A549 (cell line): ENCODE measurements around the gene KCNE5. TPM values are rescaled to one million over a fixed set of nuclear protein-coding genes. Genes with fewer than 3 reads are reported as not detected.

Experiments used
- ATAC-seq, 2 experiments: fragments of 200-7000 bp in 1 of 2; fragments of >200 bp in 1 of 2; cut with Nextera tagmentation in 1 of 2; cut with Tn5 transposase in 1 of 2; 3 replicates each; pipeline versions ENCODE4 v1.8.0 to v1.9.1; 2018 to 2020; ENCODE audit warnings: mild to moderate bottlenecking in 1 of 2, moderate library complexity in 1 of 2
- CTCF ChIA-PET: fragments of 300-600 bp; sonication (Branson Sonifier 250); formaldehyde crosslinking; extraction: SDS; loops from one replicate; lab custom pipeline; 2021; ENCODE audit warnings: antibody characterized with exemption, inconsistent platforms; lab: Yijun Ruan, JAX
- POLR2A ChIA-PET: fragments of 350-600 bp; formaldehyde crosslinking; extraction: SDS; loops from one replicate; lab custom pipeline; 2021; ENCODE audit warnings: antibody characterized with exemption, inconsistent platforms; lab: Yijun Ruan, JAX
- DNase-seq, 2 experiments: peaks; one replicate each; pipeline versions ENCODE4 v3.0.0 to v3.0.0-alpha.2; 2011 to 2016; ENCODE audit warnings: low read depth in 1 of 2, low spot score in 1 of 2
- FAIRE-seq: peaks from 2 replicates; lab custom pipeline; 2011; peaks lifted over from hg19 to GRCh38; lab: Jason Lieb, UNC
- H3K27ac ChIP-seq, 2 experiments: fragments of >200 bp; sonication (Bioruptor Twin); formaldehyde crosslinking; 3 replicates each; pipeline ENCODE4 v1.5.1; 2016 to 2017
- H3K4me1 ChIP-seq: fragments of >200 bp; sonication (Bioruptor Twin); formaldehyde crosslinking; 3 replicates; pipeline ENCODE4 v1.6.1; 2016
- H3K4me2 ChIP-seq: fragments of >200 bp; sonication (Bioruptor Twin); formaldehyde crosslinking; 3 replicates; pipeline ENCODE4 v1.6.1; 2016
- H3K4me3 ChIP-seq: fragments of >200 bp; sonication (Bioruptor Twin); formaldehyde crosslinking; 3 replicates; pipeline ENCODE4 v1.5.1; 2016
- H3K9me3 ChIP-seq: fragments of >200 bp; sonication (Bioruptor Twin); formaldehyde crosslinking; 3 replicates; pipeline ENCODE4 v1.6.1; 2016
- CBX2 ChIP-seq: fragments of 200-600 bp; sonication (generic); IDR thresholded peaks from 2 replicates; pipeline ENCODE4 v1.6.1; 2016; ENCODE audit warnings: low read depth, mild to moderate bottlenecking, borderline replicate concordance
- CHD4 ChIP-seq: fragments of 200-600 bp; sonication (generic); IDR thresholded peaks from 2 replicates; pipeline ENCODE4 v1.6.1; 2016; ENCODE audit warnings: antibody characterized with exemption, mild to moderate bottlenecking, borderline replicate concordance
- EHF ChIP-seq: fragments of 250-450 bp; sonication (Bioruptor Pico); IDR thresholded peaks from 2 replicates; pipeline ENCODE4 v1.5.0; 2020; ENCODE audit warnings: mild to moderate bottlenecking
- ESRRA ChIP-seq: fragments of 150-350 bp; IDR thresholded peaks from 2 replicates; pipeline ENCODE4 v1.6.1; 2014; ENCODE audit warnings: mild to moderate bottlenecking, low read length, borderline replicate concordance
- FOXS1 ChIP-seq: fragments of 250-450 bp; sonication (Bioruptor Pico); IDR thresholded peaks from 2 replicates; pipeline ENCODE4 v1.5.0; 2020; ENCODE audit warnings: mild to moderate bottlenecking, moderate library complexity
- HDAC2 ChIP-seq: fragments of 200-600 bp; sonication (generic); IDR thresholded peaks from 2 replicates; pipeline ENCODE4 v1.6.1; 2016
- HOXB13 ChIP-seq: fragments of 250-450 bp; sonication (Bioruptor Pico); IDR thresholded peaks from 2 replicates; pipeline ENCODE4 v1.5.0; 2020; ENCODE audit warnings: low read depth, mild to moderate bottlenecking, moderate library complexity
- HOXB5 ChIP-seq: fragments of 250-450 bp; sonication (Bioruptor Pico); IDR thresholded peaks from 2 replicates; pipeline ENCODE4 v1.5.0; 2020; ENCODE audit warnings: mild to moderate bottlenecking, moderate library complexity
- JUN ChIP-seq, 2 experiments: fragments of >200 bp; sonication (Bioruptor Twin); formaldehyde crosslinking; IDR thresholded peaks; 2 replicates in 1 of 2; 3 replicates in 1 of 2; pipeline ENCODE4 v1.6.1; 2016 to 2017
- KDM1A ChIP-seq: fragments of 200-600 bp; sonication (generic); IDR thresholded peaks from 2 replicates; pipeline ENCODE4 v1.6.1; 2016; ENCODE audit warnings: low read depth, mild to moderate bottlenecking
- MAZ ChIP-seq: fragments of 150-350 bp; IDR thresholded peaks from 2 replicates; pipeline ENCODE4 v1.6.1; 2014; ENCODE audit warnings: antibody characterized with exemption, low read depth, low read length, borderline replicate concordance
- PHF8 ChIP-seq: fragments of 200-600 bp; sonication (generic); IDR thresholded peaks from 2 replicates; pipeline ENCODE4 v1.6.1; 2016; ENCODE audit warnings: low read depth, mild to moderate bottlenecking, antibody characterized with exemption, moderate library complexity, borderline replicate concordance
- POLR2AphosphoS2 ChIP-seq: conservative IDR thresholded peaks from 2 replicates; pipeline ENCODE4 v1.6.1; 2012; ENCODE audit warnings: low read length, improper control_type of control experiment, inconsistent platforms
- RAD21 ChIP-seq, 2 experiments: fragments of >200 bp in 1 of 2; sonication (Bioruptor Twin) in 1 of 2; formaldehyde crosslinking in 1 of 2; IDR thresholded peaks in 1 of 2; conservative IDR thresholded peaks in 1 of 2; 2 replicates in 1 of 2; 3 replicates in 1 of 2; pipeline ENCODE4 v1.6.1; 2012 to 2018; ENCODE audit warnings: inconsistent platforms in 1 of 2
- RNF2 ChIP-seq: fragments of 200-600 bp; sonication (generic); IDR thresholded peaks from 2 replicates; pipeline ENCODE4 v1.6.1; 2016; ENCODE audit warnings: low read depth, mild to moderate bottlenecking, antibody characterized with exemption, moderate library complexity, borderline replicate concordance
- TFCP2L1 ChIP-seq: fragments of 250-450 bp; sonication (Bioruptor Pico); IDR thresholded peaks from 2 replicates; pipeline ENCODE4 v1.5.0; 2021; ENCODE audit warnings: mild to moderate bottlenecking
- ZFP36 ChIP-seq: fragments of 450-650 bp; IDR thresholded peaks from 2 replicates; pipeline ENCODE4 v1.6.1; 2014; ENCODE audit warnings: borderline replicate concordance; ENCODE audit not compliant: partially characterized antibody
- ZNF302 ChIP-seq: fragments of 250-450 bp; sonication (Bioruptor Pico); IDR thresholded peaks from 2 replicates; pipeline ENCODE4 v1.9.0; 2021; ENCODE audit warnings: inconsistent platforms, mild to moderate bottlenecking, moderate library complexity
- WGBS: methylation state at CpG from one replicate; pipeline ENCODE4 v1.1.6; 2017; ENCODE audit errors: missing lambda C conversion rate; 5-methylcytosine and 5-hydroxymethylcytosine counted together
- polyA plus RNA-seq, 4 experiments: library from polyadenylated mRNA; depleted of rRNA in 3 of 4; stranded (reverse); fragments of >200 nt; fragmentation: RNase III in 1 of 4; extraction: RNeasy Plus Mini Kit Qiagen cat#74134 plus additional on column Dnase treatment in 1 of 4; gene quantifications; 2 replicates in 3 of 4; 3 replicates in 1 of 4; pipeline ENCODE4 v1.2.3, GENCODE V29; 2011 to 2017
- TF ChIP-seq, protein P1 (sequence below): fragments of 250-450 bp; sonication (Bioruptor Pico); IDR thresholded peaks from 2 replicates; pipeline ENCODE4 v1.5.0; 2020; ENCODE audit warnings: low read depth, mild to moderate bottlenecking, moderate library complexity
- TF ChIP-seq, protein P2 (sequence below): fragments of 200-600 bp; sonication (generic); IDR thresholded peaks from 2 replicates; pipeline ENCODE4 v1.6.1; 2016; ENCODE audit warnings: antibody characterized with exemption, mild to moderate bottlenecking, moderate library complexity
- TF ChIP-seq, protein P3 (sequence below): fragments of >200 bp; sonication (Bioruptor Twin); formaldehyde crosslinking; IDR thresholded peaks from 2 replicates; pipeline ENCODE4 v1.6.1; 2016
- TF ChIP-seq, protein P4 (sequence below): IDR thresholded peaks from 2 replicates; pipeline ENCODE4 v1.6.1; 2012
- TF ChIP-seq, protein P5 (sequence below): fragments of 250-450 bp; sonication (Bioruptor Pico); IDR thresholded peaks from 2 replicates; pipeline ENCODE4 v1.5.0; 2021; ENCODE audit warnings: mild to moderate bottlenecking, moderate library complexity, borderline replicate concordance

KCNE5 gene
- polyA plus RNA-seq, 2 of the 4 experiments (the other 2 are of a cell fraction): 0.17 to 0.23 TPM

DNA sequence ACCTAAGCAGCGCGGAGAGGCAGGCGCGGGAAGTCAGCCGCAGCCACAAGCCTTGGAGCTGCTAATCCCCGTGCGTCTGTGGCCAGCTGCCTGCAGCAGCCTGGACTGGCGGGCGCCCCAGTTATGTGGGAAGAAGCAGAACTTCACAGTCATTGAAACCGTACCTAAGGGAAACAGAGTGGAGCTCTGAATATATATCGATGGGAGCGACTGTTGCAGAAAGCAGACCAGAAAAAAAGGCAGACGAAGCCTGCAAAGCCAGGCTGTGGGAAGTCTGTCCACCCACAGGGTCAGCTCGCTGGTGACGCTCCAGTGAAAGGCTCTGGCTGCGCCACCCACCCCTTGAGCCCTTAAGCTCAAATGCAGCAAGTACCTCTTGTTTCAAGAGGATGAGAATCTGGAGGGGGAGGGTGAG is 24.7 kb downstream of the KCNE5 start:
- POLR2A ChIA-PET: no interaction called here
- no peak for FAIRE-seq

DNA sequence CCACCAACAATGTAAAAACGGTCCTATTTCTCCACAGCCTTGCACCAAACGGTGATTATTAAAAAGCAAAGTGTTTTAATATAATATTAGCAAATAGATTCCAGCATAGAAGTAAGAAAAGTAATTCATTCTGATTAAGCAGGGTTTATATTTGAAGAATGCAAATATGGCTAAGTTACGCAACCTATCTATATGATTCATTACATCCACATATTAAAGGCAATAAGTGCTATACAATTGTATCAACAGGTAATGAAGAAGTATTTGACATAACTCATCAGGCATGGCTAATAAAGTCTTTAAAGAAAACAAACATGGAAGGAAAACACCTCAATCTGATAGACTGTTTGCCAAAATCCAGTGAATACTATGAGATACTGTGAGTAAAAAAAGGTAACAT is 29.0 kb downstream of the KCNE5 start:
- ChIA-PET POLR2A (no interaction called here), CTCF (interaction anchor here (1.0 kb wide), 1 partner anchor 40 kb away, joined by 3 read pairs; no protein-coding TSS in a partner anchor)
- no peaks in the 10 kb centered on the region for H3K9me3 ChIP-seq
- no peak for TF ChIP-seq KDM1A
- no peak for TF ChIP-seq HOXB5
- no peak for TF ChIP-seq RAD21 (conservative IDR thresholded peaks at IDR 0.05 in 1 of 2, IDR thresholded peaks at IDR 0.05 in 1 of 2)
- no peak for TF ChIP-seq RNF2
- TF ChIP-seq POLR2AphosphoS2: no peak
- no peak for TF ChIP-seq JUN (IDR thresholded peaks at IDR 0.05)
- TF ChIP-seq TFCP2L1 (CRISPR knock-in tag): no peak
- TF ChIP-seq HOXB13: no peak
- no peak for TF ChIP-seq CBX2
- no peak for TF ChIP-seq MAZ
- TF ChIP-seq, protein P1, sequence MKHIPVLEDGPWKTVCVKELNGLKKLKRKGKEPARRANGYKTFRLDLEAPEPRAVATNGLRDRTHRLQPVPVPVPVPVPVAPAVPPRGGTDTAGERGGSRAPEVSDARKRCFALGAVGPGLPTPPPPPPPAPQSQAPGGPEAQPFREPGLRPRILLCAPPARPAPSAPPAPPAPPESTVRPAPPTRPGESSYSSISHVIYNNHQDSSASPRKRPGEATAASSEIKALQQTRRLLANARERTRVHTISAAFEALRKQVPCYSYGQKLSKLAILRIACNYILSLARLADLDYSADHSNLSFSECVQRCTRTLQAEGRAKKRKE (CRISPR knock-in tag): no peak
- no peak for TF ChIP-seq PHF8
- TF ChIP-seq, protein P2, sequence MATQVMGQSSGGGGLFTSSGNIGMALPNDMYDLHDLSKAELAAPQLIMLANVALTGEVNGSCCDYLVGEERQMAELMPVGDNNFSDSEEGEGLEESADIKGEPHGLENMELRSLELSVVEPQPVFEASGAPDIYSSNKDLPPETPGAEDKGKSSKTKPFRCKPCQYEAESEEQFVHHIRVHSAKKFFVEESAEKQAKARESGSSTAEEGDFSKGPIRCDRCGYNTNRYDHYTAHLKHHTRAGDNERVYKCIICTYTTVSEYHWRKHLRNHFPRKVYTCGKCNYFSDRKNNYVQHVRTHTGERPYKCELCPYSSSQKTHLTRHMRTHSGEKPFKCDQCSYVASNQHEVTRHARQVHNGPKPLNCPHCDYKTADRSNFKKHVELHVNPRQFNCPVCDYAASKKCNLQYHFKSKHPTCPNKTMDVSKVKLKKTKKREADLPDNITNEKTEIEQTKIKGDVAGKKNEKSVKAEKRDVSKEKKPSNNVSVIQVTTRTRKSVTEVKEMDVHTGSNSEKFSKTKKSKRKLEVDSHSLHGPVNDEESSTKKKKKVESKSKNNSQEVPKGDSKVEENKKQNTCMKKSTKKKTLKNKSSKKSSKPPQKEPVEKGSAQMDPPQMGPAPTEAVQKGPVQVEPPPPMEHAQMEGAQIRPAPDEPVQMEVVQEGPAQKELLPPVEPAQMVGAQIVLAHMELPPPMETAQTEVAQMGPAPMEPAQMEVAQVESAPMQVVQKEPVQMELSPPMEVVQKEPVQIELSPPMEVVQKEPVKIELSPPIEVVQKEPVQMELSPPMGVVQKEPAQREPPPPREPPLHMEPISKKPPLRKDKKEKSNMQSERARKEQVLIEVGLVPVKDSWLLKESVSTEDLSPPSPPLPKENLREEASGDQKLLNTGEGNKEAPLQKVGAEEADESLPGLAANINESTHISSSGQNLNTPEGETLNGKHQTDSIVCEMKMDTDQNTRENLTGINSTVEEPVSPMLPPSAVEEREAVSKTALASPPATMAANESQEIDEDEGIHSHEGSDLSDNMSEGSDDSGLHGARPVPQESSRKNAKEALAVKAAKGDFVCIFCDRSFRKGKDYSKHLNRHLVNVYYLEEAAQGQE: no peak
- TF ChIP-seq CHD4: no peak
- TF ChIP-seq ZFP36: no peak
- FAIRE-seq: no peak
- no peaks in the 10 kb centered on the region for H3K4me1 ChIP-seq
- no peak for ATAC-seq
- no peak overlapping the region for H3K27ac ChIP-seq
- no peak for DNase-seq
- 32% methylated on average over 3 of the region's 3 CpGs for WGBS
- no peak overlapping the region for H3K4me3 ChIP-seq
- no peak overlapping the region for H3K4me2 ChIP-seq

More for the DNA sequence above, 24.7 kb downstream of the KCNE5 start:
- WGBS: 41% methylated on average over 16 of the region's 16 CpGs
- Histone ChIP-seq H3K27ac (no peak overlapping the region), H3K4me2 (no peak overlapping the region), H3K9me3 (no peaks in the 10 kb centered on the region), H3K4me1 (no peaks in the 10 kb centered on the region), H3K4me3 (no peak overlapping the region)
- DNase-seq (no peak), ATAC-seq (no peak)
- TF ChIP-seq, protein P3, sequence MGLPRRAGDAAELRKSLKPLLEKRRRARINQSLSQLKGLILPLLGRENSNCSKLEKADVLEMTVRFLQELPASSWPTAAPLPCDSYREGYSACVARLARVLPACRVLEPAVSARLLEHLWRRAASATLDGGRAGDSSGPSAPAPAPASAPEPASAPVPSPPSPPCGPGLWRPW: no peak
- TF ChIP-seq ESRRA: no peak
- no peak for TF ChIP-seq EHF (CRISPR knock-in tag)
- no peak for TF ChIP-seq FOXS1
- no peak for TF ChIP-seq HDAC2
- CTCF ChIA-PET: no interaction called here

DNA sequence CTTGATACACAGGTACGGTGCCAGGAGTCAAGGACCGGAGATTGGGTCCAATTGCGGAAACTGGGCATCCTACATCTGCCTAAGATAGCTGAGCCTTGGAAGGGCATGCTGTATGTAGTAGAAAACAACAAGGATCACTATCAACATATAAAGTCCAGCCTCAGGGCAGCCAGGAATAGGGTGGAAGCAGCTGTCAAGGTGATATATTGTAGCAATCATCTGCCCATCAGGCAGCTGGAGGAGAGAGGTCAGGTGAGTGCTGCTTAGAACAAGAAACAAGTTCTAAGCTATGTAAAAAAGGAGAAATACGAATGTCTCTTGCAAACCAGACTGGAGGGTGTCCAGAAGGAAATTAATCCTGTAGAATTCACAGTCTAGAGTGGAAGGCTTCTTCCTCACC is 34.8 kb downstream of the KCNE5 start:
- FAIRE-seq (no peak), ATAC-seq (no peak), DNase-seq (no peak)
- Histone ChIP-seq H3K4me3 (no peak overlapping the region), H3K4me2 (no peak overlapping the region), H3K4me1 (no peaks in the 10 kb centered on the region), H3K27ac (no peak overlapping the region), H3K9me3 (no peaks in the 10 kb centered on the region)
- TF ChIP-seq TFCP2L1 (CRISPR knock-in tag) (no peak), PHF8 (no peak), ZNF302 (no peak)
- TF ChIP-seq, protein P4, sequence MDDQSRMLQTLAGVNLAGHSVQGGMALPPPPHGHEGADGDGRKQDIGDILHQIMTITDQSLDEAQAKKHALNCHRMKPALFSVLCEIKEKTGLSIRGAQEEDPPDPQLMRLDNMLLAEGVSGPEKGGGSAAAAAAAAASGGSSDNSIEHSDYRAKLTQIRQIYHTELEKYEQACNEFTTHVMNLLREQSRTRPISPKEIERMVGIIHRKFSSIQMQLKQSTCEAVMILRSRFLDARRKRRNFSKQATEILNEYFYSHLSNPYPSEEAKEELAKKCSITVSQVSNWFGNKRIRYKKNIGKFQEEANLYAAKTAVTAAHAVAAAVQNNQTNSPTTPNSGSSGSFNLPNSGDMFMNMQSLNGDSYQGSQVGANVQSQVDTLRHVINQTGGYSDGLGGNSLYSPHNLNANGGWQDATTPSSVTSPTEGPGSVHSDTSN: no peak
- TF ChIP-seq, protein P5, sequence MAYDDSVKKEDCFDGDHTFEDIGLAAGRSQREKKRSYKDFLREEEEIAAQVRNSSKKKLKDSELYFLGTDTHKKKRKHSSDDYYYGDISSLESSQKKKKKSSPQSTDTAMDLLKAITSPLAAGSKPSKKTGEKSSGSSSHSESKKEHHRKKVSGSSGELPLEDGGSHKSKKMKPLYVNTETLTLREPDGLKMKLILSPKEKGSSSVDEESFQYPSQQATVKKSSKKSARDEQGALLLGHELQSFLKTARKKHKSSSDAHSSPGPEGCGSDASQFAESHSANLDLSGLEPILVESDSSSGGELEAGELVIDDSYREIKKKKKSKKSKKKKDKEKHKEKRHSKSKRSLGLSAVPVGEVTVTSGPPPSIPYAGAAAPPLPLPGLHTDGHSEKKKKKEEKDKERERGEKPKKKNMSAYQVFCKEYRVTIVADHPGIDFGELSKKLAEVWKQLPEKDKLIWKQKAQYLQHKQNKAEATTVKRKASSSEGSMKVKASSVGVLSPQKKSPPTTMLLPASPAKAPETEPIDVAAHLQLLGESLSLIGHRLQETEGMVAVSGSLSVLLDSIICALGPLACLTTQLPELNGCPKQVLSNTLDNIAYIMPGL (CRISPR knock-in tag): no peak
- 35% methylated on average over 4 of the region's 4 CpGs for WGBS
- POLR2A ChIA-PET: no interaction called here
- CTCF ChIA-PET: no interaction called here
